ENCODE results near the gene A3GALT2. TPM values are rescaled to one million over a fixed set of nuclear protein-coding genes. Genes with fewer than 3 reads are reported as not detected.

The A3GALT2 gene
- total and polyA plus RNA-seq, 4 donors = not detected

GRCh38 chr1:33349778-33350610 is 29.1 kb upstream of the A3GALT2 start:
- WGBS = under 1% methylated on average over 104 of the region's 104 CpGs
- H3K4me1 ChIP-seq (ENCODE audit: control insufficient read depth in 4 of 4, insufficient read depth in 4 of 4, low read length in 3 of 4) = peaks cover 0 to 39% (median 20%) of the 10 kb centered on the region in 4 donors
- peak; percentile 88 for DNase-seq (ENCODE audit: low spot score)
- no peak for TF ChIP-seq EGR1 (IDR thresholded peaks at IDR 0.05; ENCODE audit: low read depth in 2 of 2)
- TF ChIP-seq SP1 (IDR thresholded peaks at IDR 0.05) = peak; percentile 28
- no peak for TF ChIP-seq ZBTB33 (IDR thresholded peaks at IDR 0.05)
- TF ChIP-seq YY1 (IDR thresholded peaks at IDR 0.05) = peak; percentile 40
- no peak for TF ChIP-seq RXRA (IDR thresholded peaks at IDR 0.05)
- TF ChIP-seq FOXA1 (IDR thresholded peaks at IDR 0.05) = no peak
- TF ChIP-seq, protein P1, sequence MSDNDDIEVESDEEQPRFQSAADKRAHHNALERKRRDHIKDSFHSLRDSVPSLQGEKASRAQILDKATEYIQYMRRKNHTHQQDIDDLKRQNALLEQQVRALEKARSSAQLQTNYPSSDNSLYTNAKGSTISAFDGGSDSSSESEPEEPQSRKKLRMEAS (IDR thresholded peaks at IDR 0.05) = peak; percentile 51
- peak in 1 of 2 donors; percentile 8 for TF ChIP-seq RAD21 (IDR thresholded peaks at IDR 0.05)
- peak; percentile 64 for TF ChIP-seq NR2F2 (IDR thresholded peaks at IDR 0.05)
- H3K27ac ChIP-seq (ENCODE audit: low read depth in 1 of 2, low read length in 2 of 2) = peak overlapping the region; percentile 84 to 97
- H3K36me3 ChIP-seq (ENCODE audit: control insufficient read depth in 4 of 4, insufficient read depth in 3 of 4, low read depth in 1 of 4, low read length in 3 of 4) = peaks cover 0 to 2% (median 0%) of the 10 kb centered on the region in 4 donors
- H3K4me3 ChIP-seq (ENCODE audit: low read depth in 1 of 3, low read length in 3 of 3) = peak overlapping the region; percentile 73 to 94 (median 76)
- no peaks in the 10 kb centered on the region for H3K27me3 ChIP-seq (ENCODE audit: control insufficient read depth in 4 of 4, insufficient read depth in 4 of 4, low read length in 3 of 4)
- H3K9ac ChIP-seq (ENCODE audit: low read depth in 1 of 2, low read length in 2 of 2) = peak overlapping the region in 1 of 2 donors; percentile 97
- no peaks in the 10 kb centered on the region for H3K9me3 ChIP-seq (ENCODE audit: control insufficient read depth in 4 of 4, low read length in 3 of 4)

DNA sequence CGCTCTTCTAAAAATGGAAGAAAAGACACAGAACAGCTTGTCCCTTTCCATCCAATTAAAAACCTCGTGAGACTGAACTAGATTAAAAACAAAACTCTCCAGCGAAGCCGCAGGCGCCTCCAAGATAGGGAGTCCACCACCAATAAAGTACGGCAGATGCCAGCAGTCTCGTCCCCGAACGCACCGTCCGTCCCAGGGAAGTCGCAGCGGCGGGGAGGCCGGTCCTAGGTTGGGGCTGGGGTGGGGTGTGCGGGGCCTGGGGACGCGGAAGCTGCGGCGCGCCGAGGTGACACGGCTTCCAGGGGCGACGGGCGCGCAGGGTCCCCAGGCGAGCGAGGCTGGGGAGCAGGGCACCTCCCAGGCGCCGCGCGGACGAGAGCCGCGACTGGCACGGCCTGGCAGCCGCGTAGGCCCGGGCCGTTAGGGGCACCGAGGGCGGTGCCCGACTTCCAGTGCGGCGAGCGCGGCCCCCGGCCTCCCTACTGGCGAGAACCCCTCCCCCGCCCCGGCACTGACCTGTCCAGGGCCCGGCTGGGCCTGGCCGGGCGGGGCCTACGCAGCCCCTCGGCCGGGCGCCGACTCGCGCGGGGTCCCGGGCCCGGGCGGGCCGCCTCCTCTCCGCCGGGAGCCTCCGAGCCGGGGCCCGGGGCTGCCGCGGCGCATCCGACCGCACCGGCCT is 28.3 kb upstream of the A3GALT2 start:
- WGBS = under 1% methylated on average over 78 of the region's 78 CpGs
- peak overlapping the region; percentile 92 to 99 for H3K9ac ChIP-seq (ENCODE audit: low read depth in 1 of 2, low read length in 2 of 2)
- H3K27ac ChIP-seq (ENCODE audit: low read depth in 1 of 2, low read length in 2 of 2) = peak overlapping the region; percentile 97 to 99
- no peaks in the 10 kb centered on the region for H3K27me3 ChIP-seq (ENCODE audit: control insufficient read depth in 4 of 4, insufficient read depth in 4 of 4, low read length in 3 of 4)
- TF ChIP-seq HNF4G (IDR thresholded peaks at IDR 0.05) = no peak
- no peak for TF ChIP-seq ZBTB33 (IDR thresholded peaks at IDR 0.05)
- H3K4me3 ChIP-seq (ENCODE audit: low read depth in 1 of 3, low read length in 3 of 3) = peak overlapping the region; percentile 86 to 94 (median 92)
- DNase-seq (ENCODE audit: low spot score) = peak; percentile 58
- no peaks in the 10 kb centered on the region for H3K9me3 ChIP-seq (ENCODE audit: control insufficient read depth in 4 of 4, low read length in 3 of 4)
- no peaks in the 10 kb centered on the region for H3K36me3 ChIP-seq (ENCODE audit: control insufficient read depth in 4 of 4, insufficient read depth in 3 of 4, low read depth in 1 of 4, low read length in 3 of 4)
- peaks cover 3 to 47% (median 27%) of the 10 kb centered on the region in 4 donors for H3K4me1 ChIP-seq (ENCODE audit: control insufficient read depth in 4 of 4, insufficient read depth in 4 of 4, low read length in 3 of 4)

GRCh38 chr1:33348676-33349080 is 27.8 kb upstream of the A3GALT2 start:
- Histone ChIP-seq H3K9me3 (ENCODE audit: control insufficient read depth in 4 of 4, low read length in 3 of 4) (no peaks in the 10 kb centered on the region), H3K27me3 (ENCODE audit: control insufficient read depth in 4 of 4, insufficient read depth in 4 of 4, low read length in 3 of 4) (no peaks in the 10 kb centered on the region), H3K27ac (ENCODE audit: low read depth in 1 of 2, low read length in 2 of 2) (peak overlapping the region; percentile 97 to 99), H3K36me3 (ENCODE audit: control insufficient read depth in 4 of 4, insufficient read depth in 3 of 4, low read depth in 1 of 4, low read length in 3 of 4) (no peaks in the 10 kb centered on the region), H3K4me3 (ENCODE audit: low read depth in 1 of 3, low read length in 3 of 3) (peak overlapping the region; percentile 86 to 94 (median 92)), H3K9ac (ENCODE audit: low read depth in 1 of 2, low read length in 2 of 2) (peak overlapping the region; percentile 92 to 99), H3K4me1 (ENCODE audit: control insufficient read depth in 4 of 4, insufficient read depth in 4 of 4, low read length in 3 of 4) (peaks cover 3 to 52% (median 32%) of the 10 kb centered on the region in 4 donors)
- WGBS = 2% methylated on average over 11 of the region's 11 CpGs
- no peak for TF ChIP-seq FOXA1 (IDR thresholded peaks at IDR 0.05)
- peak; percentile 36 for TF ChIP-seq YY1 (IDR thresholded peaks at IDR 0.05)
- DNase-seq (ENCODE audit: low spot score) = no peak
